Myometrial cell (primary cell): ENCODE data around the gene LIPH. TPM values are rescaled to one million over a fixed set of nuclear protein-coding genes. Genes with fewer than 3 reads are reported as not detected.

Source experiments
- total RNA-seq: library from RNA; depleted of rRNA; stranded (reverse); fragments of >200 nt; gene quantifications from 2 replicates; pipeline ENCODE4 v1.2.3, GENCODE V29; 2015

Gene LIPH
- under 0.01 and 0.53 TPM in 2 replicates for total RNA-seq

DNA sequence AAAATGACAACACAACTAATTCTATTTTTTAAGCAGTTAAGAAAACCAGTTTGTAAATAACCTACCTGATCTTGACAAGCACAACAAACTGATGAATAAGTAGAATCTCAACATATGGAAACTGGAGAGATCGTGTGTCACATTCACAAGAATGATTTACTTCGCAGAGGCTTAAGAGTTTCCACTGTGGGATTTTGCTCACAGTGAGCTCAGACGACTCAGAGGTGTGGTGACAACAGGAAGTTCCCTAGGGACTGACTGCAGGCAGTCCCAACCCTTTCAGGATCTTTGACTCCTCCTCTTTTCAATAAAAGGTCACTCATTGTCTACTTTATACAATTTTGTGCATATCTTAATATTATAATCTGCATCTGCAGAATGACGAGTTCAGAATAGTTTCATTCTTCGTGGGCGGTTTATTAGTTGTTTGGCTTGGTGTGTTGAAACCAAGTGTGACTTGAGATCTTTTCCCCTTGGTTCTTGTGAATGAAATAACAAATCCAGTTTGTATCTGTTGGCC, at the start of gene LIPH:
TSS of gene LIPH (minus strand) at position 231 of the 520 bp plus-strand sequence. CDS start at position 114, 117 bp downstream.

DNA sequence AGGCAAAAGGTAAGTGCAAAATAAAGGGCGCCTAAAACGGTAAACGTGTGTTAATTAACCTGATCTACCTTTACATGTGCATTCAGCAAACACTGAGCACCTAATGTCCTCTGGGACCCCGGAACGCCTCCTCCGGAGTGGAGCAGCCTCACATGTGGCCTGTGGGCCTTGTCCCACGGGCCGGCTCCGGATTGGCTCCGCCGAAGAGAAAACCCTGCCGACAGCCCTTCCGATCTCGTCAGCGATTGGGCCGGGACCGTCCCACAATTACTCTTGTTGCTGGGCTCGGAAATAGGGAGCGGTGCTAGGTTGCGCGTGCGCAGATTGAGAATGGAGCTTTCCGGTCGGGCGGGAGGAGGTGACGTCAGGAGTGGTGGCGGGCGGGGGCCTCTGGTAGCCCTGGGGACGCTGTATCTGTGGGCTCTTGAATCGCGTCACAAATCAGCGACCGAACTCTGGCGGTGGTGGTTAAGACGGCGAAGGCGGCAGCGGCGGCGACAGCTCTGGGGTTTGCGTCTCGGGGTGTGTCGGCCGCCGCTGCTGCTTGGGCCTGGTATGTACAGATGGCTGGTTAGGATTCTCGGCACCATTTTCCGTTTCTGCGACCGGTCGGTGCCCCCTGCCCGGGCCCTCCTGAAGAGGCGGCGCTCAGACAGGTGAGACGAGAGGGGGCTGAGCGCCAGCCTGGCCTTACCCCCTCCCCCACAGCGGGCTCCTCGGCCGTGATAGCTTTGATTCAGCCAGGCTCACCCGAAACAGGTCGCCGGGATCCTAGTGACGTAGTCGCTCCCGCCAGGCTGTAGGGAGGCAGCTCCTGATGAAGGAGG, 33.7 kb upstream of the LIPH start, which contains the start of gene SENP2:
TSS of gene SENP2 (plus strand) at position 437 of the 827 bp plus-strand sequence. CDS start at position 556, 119 bp downstream.

DNA sequence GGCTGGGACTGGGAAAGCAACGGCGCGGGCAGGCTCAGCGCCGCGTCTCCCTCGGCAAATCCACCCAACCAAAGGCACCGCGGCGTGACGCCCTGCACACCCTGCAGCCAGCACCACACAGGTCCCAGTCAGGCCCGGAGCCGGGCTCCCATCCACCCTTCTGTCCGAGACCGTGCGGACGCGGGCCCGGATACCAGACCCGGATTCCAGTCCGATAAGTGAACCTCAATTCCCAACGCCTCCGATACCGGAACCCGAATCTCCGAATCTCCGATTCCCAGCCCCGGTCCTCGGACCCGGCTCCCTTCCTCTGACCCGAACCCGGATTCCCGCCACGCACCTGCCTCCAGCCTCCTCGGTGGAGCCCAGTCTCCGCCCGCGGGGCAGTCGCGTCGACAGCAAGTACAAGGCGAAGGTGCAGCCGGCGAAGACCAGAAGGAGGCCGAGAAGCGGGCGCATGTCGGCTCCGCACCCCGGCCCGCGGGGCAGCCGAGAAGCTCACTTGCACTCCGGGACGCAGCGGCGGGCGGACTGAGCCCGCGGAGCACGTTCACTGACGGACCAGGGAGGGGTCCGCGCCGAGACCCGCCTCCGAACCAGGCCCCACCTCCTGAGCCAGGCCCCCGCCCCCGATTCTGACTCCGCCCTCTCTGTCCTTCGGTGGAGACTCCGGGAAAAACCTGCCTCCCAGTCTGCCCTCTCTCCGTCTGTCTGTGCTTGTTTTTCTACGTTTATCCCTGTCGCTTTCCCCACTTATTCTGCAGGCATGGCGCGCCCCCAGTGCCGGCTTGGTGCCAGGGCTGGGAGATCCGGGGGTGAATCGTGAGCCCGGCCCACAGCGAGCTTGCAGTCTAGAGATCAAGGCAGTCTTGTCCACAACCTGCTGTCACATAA, 53.6 kb downstream of the LIPH start, which contains the start of gene TMEM41A:
TSS of gene TMEM41A (minus strand) at position 533 of the 894 bp plus-strand sequence. CDS start at position 459, 74 bp downstream.

Other genes with a start within 250 kb of the LIPH start
- gene MAP3K13, start 189.5 kb downstream of the LIPH start, total RNA-seq, result 18.1 and 18.7 TPM in 2 replicates
- 8.6 and 10.5 TPM in 2 replicates for gene TMEM41A, start 53.6 kb downstream of the LIPH start, total RNA-seq
- gene SENP2, start 33.7 kb upstream of the LIPH start, total RNA-seq, result 9.5 and 17.5 TPM in 2 replicates